ENCODE data around the gene ICE2. TPM values are rescaled to one million over a fixed set of nuclear protein-coding genes. Genes with fewer than 3 reads are reported as not detected.

Gene ICE2
- total RNA-seq, 2 donors from 2014 or later = 89.4 to 99.7 TPM

- Histone ChIP-seq H3K9me3 (ENCODE audit: control insufficient read depth, low read length) (peaks cover 7% of the 10 kb centered on the region), H3K4me3 (ENCODE audit: low read length) (no peak overlapping the region), H3K4me1 (ENCODE audit: control insufficient read depth, insufficient read depth, low read length) (no peaks in the 10 kb centered on the region), H3K27me3 (ENCODE audit: control insufficient read depth, insufficient read depth, low read length, poor library complexity, severe bottlenecking) (no peaks in the 10 kb centered on the region), H3K36me3 (ENCODE audit: control insufficient read depth, insufficient read depth, low read length) (peaks cover 78% of the 10 kb centered on the region), H3K27ac (ENCODE audit: low read depth, low read length) (no peak overlapping the region), H3K9ac (ENCODE audit: extremely low read depth, low read length, poor library complexity, severe bottlenecking) (no peak overlapping the region)
- Mint-ChIP-seq H3K4me1 (peaks cover 4% of the 10 kb centered on the region), H3K27ac (no peak overlapping the region), H3K9me3 (no peaks in the 10 kb centered on the region), H3K36me3 (ENCODE audit: low read depth) (peaks cover 57% of the 10 kb centered on the region), H3K4me3 (no peak overlapping the region), H3K27me3 (ENCODE audit: insufficient read depth) (no peaks in the 10 kb centered on the region)
- DNase-seq = peak; percentile 47
- TF ChIP-seq CTCF (conservative IDR thresholded peaks at IDR 0.05) = no peak
- WGBS, 2 experiments (ENCODE audit: insufficient coverage in 1 of 2, insufficient read length in 1 of 2) = 74 to 89% methylated on average over 5 to 7 of the region's 7 CpGs
Measured at GRCh38 chr15:60464836-60465630, 13.9 kb downstream of the ICE2 start.

DNA sequence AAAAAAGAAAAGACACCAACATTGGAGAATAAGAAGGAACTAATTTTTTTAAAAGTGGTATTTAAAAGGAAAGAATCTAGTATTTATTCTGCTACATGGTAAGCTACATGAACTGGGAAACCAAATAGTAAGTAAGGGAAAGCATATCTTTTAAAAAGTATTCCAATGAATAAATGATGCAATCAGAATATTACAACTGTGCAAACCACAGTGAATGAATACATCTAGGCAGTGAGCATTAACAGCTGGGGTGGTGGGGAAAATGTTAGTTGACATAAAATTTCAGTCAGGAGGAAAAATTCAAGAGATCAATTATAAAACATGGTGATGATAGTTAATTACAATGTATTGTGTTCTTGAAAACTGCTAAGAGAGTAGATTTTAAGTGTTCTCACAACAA is 16.9 kb downstream of the ICE2 start:
- no peak for DNase-seq
- TF ChIP-seq CTCF (conservative IDR thresholded peaks at IDR 0.05) = no peak
- H3K9ac ChIP-seq (ENCODE audit: extremely low read depth, low read length, poor library complexity, severe bottlenecking) = no peak overlapping the region
- Mint-ChIP-seq H3K27me3 (ENCODE audit: insufficient read depth) (no peaks in the 10 kb centered on the region), H3K9me3 (no peaks in the 10 kb centered on the region), H3K4me1 (peaks cover 4% of the 10 kb centered on the region), H3K36me3 (ENCODE audit: low read depth) (peaks cover 39% of the 10 kb centered on the region), H3K4me3 (no peak overlapping the region), H3K27ac (no peak overlapping the region)
- no peak overlapping the region for H3K27ac ChIP-seq (ENCODE audit: low read depth, low read length)
- H3K4me1 ChIP-seq (ENCODE audit: control insufficient read depth, insufficient read depth, low read length) = no peaks in the 10 kb centered on the region
- H3K4me3 ChIP-seq (ENCODE audit: low read length) = no peak overlapping the region
- no peaks in the 10 kb centered on the region for H3K9me3 ChIP-seq (ENCODE audit: control insufficient read depth, low read length)
- no peaks in the 10 kb centered on the region for H3K27me3 ChIP-seq (ENCODE audit: control insufficient read depth, insufficient read depth, low read length, poor library complexity, severe bottlenecking)
- H3K36me3 ChIP-seq (ENCODE audit: control insufficient read depth, insufficient read depth, low read length) = peaks cover 65% of the 10 kb centered on the region

DNA sequence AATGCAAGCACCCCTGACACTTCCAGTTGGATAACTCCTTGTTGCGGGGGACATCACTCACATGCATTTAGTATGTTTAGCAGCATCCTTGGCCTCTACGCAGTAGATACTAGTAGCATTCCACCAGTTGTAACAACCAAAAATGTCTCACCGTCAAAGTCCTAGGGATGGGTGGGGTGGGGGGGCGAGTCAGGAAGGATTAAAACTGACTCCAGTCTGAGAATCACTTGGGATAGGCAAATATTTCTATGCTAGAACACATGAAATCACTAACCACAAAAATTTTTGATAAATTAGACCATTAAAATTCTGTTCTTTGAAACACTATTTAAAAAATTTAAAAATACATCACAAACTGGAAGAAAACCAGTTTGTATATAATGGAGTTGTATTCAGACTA is 18.0 kb downstream of the ICE2 start:
- no peaks in the 10 kb centered on the region for H3K27me3 ChIP-seq (ENCODE audit: control insufficient read depth, insufficient read depth, low read length, poor library complexity, severe bottlenecking)
- DNase-seq = no peak
- no peak for TF ChIP-seq CTCF (conservative IDR thresholded peaks at IDR 0.05)
- peaks cover 4% of the 10 kb centered on the region for H3K4me1 Mint-ChIP-seq
- H3K36me3 ChIP-seq (ENCODE audit: control insufficient read depth, insufficient read depth, low read length) = peaks cover 57% of the 10 kb centered on the region
- H3K9me3 ChIP-seq (ENCODE audit: control insufficient read depth, low read length) = no peaks in the 10 kb centered on the region
- no peak overlapping the region for H3K27ac ChIP-seq (ENCODE audit: low read depth, low read length)
- no peak overlapping the region for H3K27ac Mint-ChIP-seq
- no peak overlapping the region for H3K4me3 ChIP-seq (ENCODE audit: low read length)
- H3K27me3 Mint-ChIP-seq (ENCODE audit: insufficient read depth) = no peaks in the 10 kb centered on the region
- H3K9ac ChIP-seq (ENCODE audit: extremely low read depth, low read length, poor library complexity, severe bottlenecking) = no peak overlapping the region
- no peak overlapping the region for H3K4me3 Mint-ChIP-seq
- peaks cover 36% of the 10 kb centered on the region for H3K36me3 Mint-ChIP-seq (ENCODE audit: low read depth)
- no peaks in the 10 kb centered on the region for H3K9me3 Mint-ChIP-seq
- H3K4me1 ChIP-seq (ENCODE audit: control insufficient read depth, insufficient read depth, low read length) = no peaks in the 10 kb centered on the region
- WGBS, 2 experiments (ENCODE audit: insufficient coverage in 1 of 2, insufficient read length in 1 of 2) = 95 to 100% methylated on average over 2 of the region's 4 CpGs

Data from endodermal cell (in vitro differentiated cells).